ENCODE measurements around the gene CDH6.
"Not testable (repeated sequence)": the region's sequence is repeated elsewhere in the genome, so short reads cannot be mapped to it uniquely, and the experiment has no call there.

The CDH6 gene

DNA sequence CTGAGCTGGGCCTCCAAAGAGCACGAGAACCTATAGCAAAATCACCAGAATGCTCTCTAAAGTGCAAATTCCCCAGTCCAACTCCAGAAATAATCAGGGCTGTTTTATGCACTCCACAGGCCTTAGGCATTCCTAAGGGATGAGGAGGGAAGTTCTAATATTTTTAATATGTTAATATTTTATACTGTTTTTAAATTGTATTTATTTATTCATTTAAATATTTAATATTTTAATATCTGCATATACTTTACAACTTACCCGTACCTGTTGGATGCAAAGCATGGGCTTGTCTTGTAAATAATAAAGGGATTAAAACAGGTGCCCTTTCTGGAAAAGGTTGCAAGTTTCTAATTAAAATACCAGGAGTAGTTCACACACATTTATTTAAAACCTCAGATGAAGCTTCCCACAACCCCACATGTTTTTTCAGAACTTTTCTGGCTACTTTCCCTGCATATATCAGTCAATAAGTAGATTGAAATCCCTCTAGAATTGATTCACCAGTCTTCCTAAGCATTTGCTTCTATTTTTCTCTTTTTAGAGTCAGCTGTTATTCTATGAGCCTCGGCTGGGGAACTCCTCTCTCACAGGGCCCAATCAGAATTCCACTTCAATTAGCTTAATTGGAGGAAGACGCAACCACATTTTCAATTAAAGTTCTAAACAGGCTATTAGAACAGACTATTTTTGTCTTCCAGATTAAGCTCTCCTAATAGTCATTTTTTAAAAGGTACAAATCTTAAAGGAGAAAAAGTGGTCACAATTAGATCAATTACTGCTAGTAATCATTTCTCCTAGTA is 140.8 kb downstream of the CDH6 start:
- DNase-seq, result no peak

DNA sequence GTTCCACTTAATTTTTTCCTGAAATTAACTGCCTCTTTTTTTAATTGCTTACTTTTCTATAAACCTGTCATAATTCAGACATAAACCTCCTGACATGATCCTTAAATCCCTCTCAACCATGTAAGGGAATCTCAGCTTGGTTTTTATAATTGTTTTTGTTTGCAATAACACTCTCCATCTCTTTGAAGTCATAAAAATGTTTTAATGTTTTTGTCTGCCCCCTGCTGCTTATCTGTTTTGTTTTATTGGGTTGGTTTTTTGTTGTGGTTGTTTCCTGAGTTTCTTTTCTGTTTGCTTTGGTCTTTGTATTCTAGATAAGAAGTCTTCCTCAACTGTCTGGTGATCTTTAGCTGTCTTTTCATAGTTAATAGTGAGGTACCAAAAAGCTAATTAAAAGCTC is 142.0 kb downstream of the CDH6 start:
- DNase-seq, result no peak

- no peak for DNase-seq
Observed at GRCh38 chr5:31343946-31344345, 150.5 kb downstream of the CDH6 start.

- DNase-seq, result no peak
Observed at GRCh38 chr5:31346896-31347551, 153.5 kb downstream of the CDH6 start.

DNA sequence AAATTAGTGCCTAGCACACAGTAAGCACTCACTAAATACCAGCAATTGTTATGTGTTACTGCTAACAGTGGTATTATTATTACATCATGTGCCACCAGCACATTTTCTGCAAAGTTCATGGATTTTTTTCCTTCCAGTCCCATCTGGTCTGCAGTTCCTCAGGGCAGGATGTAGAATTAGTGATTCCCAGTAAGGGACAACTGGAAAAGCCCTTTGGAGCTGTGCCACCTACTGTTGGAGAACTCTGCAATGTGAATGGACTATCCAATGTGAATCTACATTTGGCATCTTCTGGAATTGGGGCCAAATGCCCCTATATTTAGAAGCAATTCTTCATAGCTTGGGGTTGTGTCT is 154.0 kb downstream of the CDH6 start:
- no peak for DNase-seq

- no peak for DNase-seq
Observed at GRCh38 chr5:31350395-31350794, 156.9 kb downstream of the CDH6 start.

GRCh38 chr5:31355337-31355736 is 161.9 kb downstream of the CDH6 start:
- no peak for DNase-seq

- no peak for DNase-seq
Observed at GRCh38 chr5:31357038-31357437, 163.6 kb downstream of the CDH6 start.

- no peak for DNase-seq
Observed at GRCh38 chr5:31359839-31360238, 166.4 kb downstream of the CDH6 start.

- no peak for DNase-seq
Observed at GRCh38 chr5:31361234-31361633, 167.7 kb downstream of the CDH6 start.

GRCh38 chr5:31361704-31362528 is 168.4 kb downstream of the CDH6 start:
- not testable (repeated sequence) for DNase-seq

- DNase-seq, result no peak
Observed at GRCh38 chr5:31362529-31362900, 169.0 kb downstream of the CDH6 start.

DNA sequence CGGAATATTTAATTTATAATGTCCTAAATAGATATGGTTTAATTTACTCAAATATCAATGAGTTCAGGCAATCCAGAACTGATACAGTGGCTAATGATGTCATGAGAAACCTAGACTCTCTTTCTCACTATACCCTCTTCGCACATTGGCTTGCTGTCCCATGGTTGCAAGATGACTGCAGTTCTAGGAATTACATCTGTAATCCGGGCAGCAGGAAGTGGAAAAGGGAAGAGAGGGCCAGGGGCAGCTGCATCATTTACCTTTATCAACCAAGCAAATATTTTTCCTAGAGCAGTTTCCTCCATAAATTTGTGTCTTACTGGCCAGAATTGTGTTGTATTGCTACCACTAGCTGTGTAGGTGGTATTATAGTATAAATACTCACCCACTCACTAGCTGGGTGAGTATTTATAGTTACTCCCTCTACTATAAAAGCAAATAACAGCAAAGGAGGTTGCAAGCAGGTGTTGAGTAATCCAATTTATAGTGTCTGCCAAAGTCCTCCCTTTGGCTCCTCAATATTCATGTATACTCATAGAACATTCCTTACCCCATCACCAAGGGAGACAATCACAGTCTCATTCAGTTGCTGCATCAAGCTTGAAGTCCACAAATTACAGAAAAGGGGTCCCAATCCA is 169.6 kb downstream of the CDH6 start:
- DNase-seq, result no peak

GRCh38 chr5:31364881-31365636 is 171.6 kb downstream of the CDH6 start:
- DNase-seq, result no peak

DNA sequence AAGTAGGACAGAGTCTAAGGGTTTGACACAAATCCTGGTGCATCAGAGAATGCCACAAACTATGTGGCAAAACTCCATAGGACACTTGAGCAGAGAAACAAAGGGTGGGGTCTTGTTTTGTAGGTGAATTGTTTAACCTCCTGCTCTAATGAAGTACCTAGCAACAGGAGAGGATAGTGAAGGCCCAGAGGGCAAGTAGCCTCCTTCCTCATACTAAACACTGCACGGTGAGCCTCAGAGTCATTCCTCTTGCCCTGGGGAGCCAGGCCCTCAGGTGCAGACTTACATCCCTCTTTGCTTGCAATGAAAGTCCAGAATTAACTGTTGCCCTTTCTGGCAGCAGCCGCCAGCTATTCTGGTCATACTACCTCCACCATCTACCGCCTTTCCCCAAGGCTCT is 172.3 kb downstream of the CDH6 start:
- DNase-seq, result no peak

GRCh38 chr5:31366941-31367340 is 173.5 kb downstream of the CDH6 start:
- DNase-seq, result no peak

DNA sequence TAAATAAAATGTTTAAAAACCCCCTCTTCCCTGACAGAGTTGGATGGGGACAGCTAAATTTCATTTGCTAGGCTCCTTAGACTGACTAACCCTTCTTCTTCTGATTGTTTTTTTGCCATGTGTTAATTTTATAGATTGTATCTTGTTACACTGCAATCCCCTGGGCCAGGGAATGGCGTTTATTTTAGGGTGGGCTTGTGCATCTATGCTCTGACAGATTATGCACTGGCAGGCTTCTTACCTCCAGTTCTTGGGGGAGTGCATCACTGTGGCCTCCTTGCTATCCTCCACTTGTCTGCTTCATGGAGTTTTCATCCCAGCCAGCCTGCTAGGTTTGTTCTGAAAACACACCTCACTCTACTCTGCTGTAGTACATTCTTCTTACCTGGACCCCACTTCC is 178.6 kb downstream of the CDH6 start:
- no peak for DNase-seq

DNA sequence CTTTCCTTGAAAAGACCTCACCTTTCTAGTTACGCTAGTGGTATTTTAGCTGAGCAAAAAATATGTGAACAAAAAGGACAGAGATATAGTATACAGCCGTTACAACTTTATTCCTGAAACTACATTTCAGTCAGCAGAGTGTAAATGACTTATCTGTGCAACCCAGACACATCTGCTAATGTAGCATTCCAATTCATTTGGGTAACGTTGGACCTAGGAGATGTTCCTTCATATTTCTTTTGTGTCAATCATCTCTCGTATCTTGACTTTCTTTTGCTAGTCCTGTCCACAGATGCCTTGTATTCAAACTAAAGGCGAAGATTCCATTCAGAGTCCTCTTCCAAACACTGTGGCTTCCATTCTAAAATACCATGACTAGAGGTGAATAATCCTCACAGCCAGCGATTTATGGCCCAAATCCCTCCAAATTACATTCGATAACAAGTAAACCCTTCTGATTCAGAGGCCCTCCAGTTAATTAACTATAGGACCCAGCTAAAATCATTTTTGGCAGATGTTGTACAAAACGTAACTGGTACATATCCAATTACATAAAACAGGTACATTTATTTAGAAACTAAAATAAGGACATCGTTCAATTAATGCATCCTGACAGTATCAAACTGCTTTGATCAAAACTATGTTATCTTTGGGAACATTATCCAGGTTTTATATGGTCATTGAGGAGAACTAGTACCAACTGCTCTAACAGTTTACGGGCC is 182.7 kb downstream of the CDH6 start:
- DNase-seq, result no peak

- DNase-seq, result no peak
Observed at GRCh38 chr5:31377274-31377946, 183.9 kb downstream of the CDH6 start.

DNA sequence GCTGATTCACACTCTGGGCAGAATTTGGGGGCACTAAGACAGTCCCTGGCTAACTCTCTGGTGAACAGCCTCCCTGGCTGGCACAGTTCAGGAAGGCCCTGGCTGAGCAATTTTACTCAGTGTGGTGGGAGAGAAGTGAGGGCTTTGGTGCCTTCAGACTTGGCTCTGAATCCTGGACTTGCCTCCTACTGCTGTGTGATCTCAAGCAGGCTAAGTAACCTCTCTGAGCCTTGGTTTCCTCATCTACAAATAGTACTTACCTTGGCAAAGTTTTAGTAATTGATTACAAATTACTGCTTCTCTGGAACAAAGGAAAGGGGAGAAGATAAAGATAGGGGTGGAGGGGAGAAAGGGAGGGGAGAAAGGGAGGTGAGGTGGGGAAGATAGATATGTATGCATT is 184.7 kb downstream of the CDH6 start:
- DNase-seq, result no peak

Measured in right forelimb (tissue), 1 donor.